HCT116 (cell line): ENCODE results near the gene GMDS. TPM values are rescaled to one million over a fixed set of nuclear protein-coding genes. Genes with fewer than 3 reads are reported as not detected.

ENCODE experiments used
- ATAC-seq: fragments of 200-7000 bp; cut with Tn5 transposase; 2 replicates; pipeline ENCODE4 v1.9.1; 2020; ENCODE audit warnings: mild to moderate bottlenecking, moderate library complexity
- BruUV-seq: library from RNA; stranded (reverse); fragments of 400-500 nt; replicated peaks from 2 replicates; lab custom pipeline; 2021; lab: Mats Ljungman, UMichigan
- CTCF ChIA-PET: fragments of 300-600 bp; sonication (Branson Sonifier 250); formaldehyde crosslinking; loops from one replicate; lab custom pipeline; 2021; ENCODE audit warnings: antibody characterized with exemption; lab: Charles Lee
- POLR2A ChIA-PET: fragments of 300-600, 350-600 bp; sonication (Branson Sonifier 250); formaldehyde crosslinking; loops from one replicate; lab custom pipeline; 2021; ENCODE audit warnings: antibody characterized with exemption; lab: Charles Lee
- RAD21 ChIA-PET, 2 experiments: fragments of 300-600 bp; sonication (Branson Sonifier 250); formaldehyde crosslinking; loops; one replicate each; lab custom pipeline; 2023; ENCODE audit warnings: low total read pairs in 2 of 2; ENCODE audit not compliant: uncharacterized antibody in 2 of 2, unreplicated experiment in 2 of 2, low non-redundant PET in 1 of 2; lab: Charles Lee
- DNase-seq: peaks from one replicate; pipeline ENCODE4 v3.0.0-alpha.2; 2010; ENCODE audit warnings: low read depth, low spot score
- H2AFZ ChIP-seq: fragments of 200-600 bp; shearing (Covaris generic), sonication (generic); 2 replicates; pipeline ENCODE4 v1.6.1; 2017; ENCODE audit warnings: low read depth, mixed run types, mixed read lengths, antibody characterized with exemption, low read length; ENCODE audit not compliant: poor library complexity, severe bottlenecking
- H3K27ac ChIP-seq: 2 replicates; pipeline ENCODE4 v1.5.1; 2012; ENCODE audit warnings: low read depth, low read length
- H3K27me3 ChIP-seq: fragments of 200-600 bp; sonication (generic); 2 replicates; pipeline ENCODE4 v1.6.1; 2016; ENCODE audit warnings: mixed run types, low read length, mixed read lengths; ENCODE audit not compliant: insufficient read depth
- H3K36me3 ChIP-seq, 2 experiments: fragments of 200-500 bp in 1 of 2; fragments of 200-600 bp in 1 of 2; sonication (Bioruptor generic) in 1 of 2; sonication (generic) in 1 of 2; 2 replicates each; pipeline versions ENCODE4 v1.5.1 to v1.6.1; 2014 to 2016; ENCODE audit warnings: low read length in 2 of 2, inconsistent platforms in 1 of 2, mixed read lengths in 1 of 2, mixed run types in 1 of 2; ENCODE audit not compliant: insufficient read depth in 2 of 2, control insufficient read depth in 1 of 2
- H3K4me1 ChIP-seq, 2 experiments: fragments of 200-600 bp in 1 of 2; sonication (generic) in 1 of 2; 2 replicates each; pipeline versions ENCODE4 v1.5.1 to v1.6.1; 2012 to 2017; ENCODE audit warnings: low read length in 2 of 2, inconsistent platforms in 1 of 2, mild to moderate bottlenecking in 1 of 2, mixed read lengths in 1 of 2, mixed run types in 1 of 2, moderate library complexity in 1 of 2; ENCODE audit not compliant: insufficient read depth in 2 of 2, control insufficient read depth in 1 of 2
- H3K4me2 ChIP-seq: fragments of 200-600 bp; sonication (generic); 2 replicates; pipeline ENCODE4 v1.6.1; 2017; ENCODE audit warnings: mixed run types, low read length, mixed read lengths
- H3K4me3 ChIP-seq, 2 experiments: fragments of 200-600 bp in 1 of 2; sonication (generic) in 1 of 2; replicated peaks in 1 of 2; 2 replicates each; pipeline ENCODE4 v1.5.1; 2011 to 2016; ENCODE audit warnings: low read length in 2 of 2, control low read depth in 1 of 2, low read depth in 1 of 2, mild to moderate bottlenecking in 1 of 2, mixed read lengths in 1 of 2, mixed run types in 1 of 2
- H3K79me2 ChIP-seq: fragments of 200-600 bp; sonication (generic); 2 replicates; pipeline ENCODE4 v1.6.1; 2017; ENCODE audit warnings: mild to moderate bottlenecking, mixed run types, low read length, moderate library complexity, mixed read lengths; ENCODE audit not compliant: insufficient read depth
- H3K9ac ChIP-seq: fragments of 200-600 bp; sonication (generic); 2 replicates; pipeline ENCODE4 v1.6.1; 2016; ENCODE audit warnings: low read length, mixed read lengths
- H3K9me2 ChIP-seq: fragments of 200-600 bp; sonication (generic), shearing (Covaris generic); 2 replicates; pipeline ENCODE4 v1.6.1; 2017; ENCODE audit warnings: mixed run types, mild to moderate bottlenecking, moderate library complexity; ENCODE audit not compliant: insufficient read depth
- H3K9me3 ChIP-seq, 2 experiments: fragments of 200-500 bp in 1 of 2; fragments of 200-600 bp in 1 of 2; sonication (Bioruptor generic) in 1 of 2; sonication (generic) in 1 of 2; 2 replicates each; pipeline ENCODE4 v1.6.1; 2014 to 2017; ENCODE audit warnings: low read length in 2 of 2, mixed read lengths in 2 of 2, inconsistent platforms in 1 of 2, low read depth in 1 of 2, mild to moderate bottlenecking in 1 of 2, mixed run types in 1 of 2, moderate library complexity in 1 of 2; ENCODE audit not compliant: control insufficient read depth in 1 of 2, insufficient read depth in 1 of 2
- H4K20me1 ChIP-seq: fragments of 200-600 bp; sonication (generic), shearing (Covaris generic); 2 replicates; pipeline ENCODE4 v1.6.1; 2017; ENCODE audit warnings: mixed run types, mild to moderate bottlenecking, moderate library complexity; ENCODE audit not compliant: insufficient read depth
- CTCF ChIP-seq, 3 experiments: fragments of 200-600 bp in 1 of 3; sonication (generic) in 1 of 3; IDR thresholded peaks in 2 of 3; conservative IDR thresholded peaks in 1 of 3; 2 replicates each; pipeline ENCODE4 v1.5.1; 2012 to 2017; ENCODE audit warnings: low read depth in 2 of 3, low read length in 2 of 3, antibody characterized with exemption in 1 of 3, borderline replicate concordance in 1 of 3, control low read depth in 1 of 3, mild to moderate bottlenecking in 1 of 3, mixed read lengths in 1 of 3, mixed run types in 1 of 3, moderate library complexity in 1 of 3; ENCODE audit not compliant: insufficient read depth in 1 of 3
- ELF1 ChIP-seq: IDR thresholded peaks from 2 replicates; pipeline ENCODE4 v1.6.1; 2012; ENCODE audit warnings: low read depth, borderline replicate concordance
- JUND ChIP-seq: IDR thresholded peaks from 2 replicates; pipeline ENCODE4 v1.6.1; 2012
- MAX ChIP-seq: IDR thresholded peaks from 2 replicates; pipeline ENCODE4 v1.6.1; 2012
- RAD21 ChIP-seq: IDR thresholded peaks from 2 replicates; pipeline ENCODE4 v1.6.1; 2012; ENCODE audit warnings: low read depth, mild to moderate bottlenecking
- SRF ChIP-seq: IDR thresholded peaks from 2 replicates; pipeline ENCODE4 v1.6.1; 2012; ENCODE audit warnings: low read depth
- YY1 ChIP-seq: IDR thresholded peaks from 2 replicates; pipeline ENCODE4 v1.6.1; 2011; ENCODE audit warnings: low read length, low read depth, moderate library complexity, mild to moderate bottlenecking; ENCODE audit not compliant: insufficient replicate concordance; ENCODE audit errors: extremely low read depth
- ZBTB33 ChIP-seq: IDR thresholded peaks from 2 replicates; pipeline ENCODE4 v1.6.1; 2011; ENCODE audit warnings: mild to moderate bottlenecking, low read length, moderate library complexity; ENCODE audit not compliant: insufficient replicate concordance; ENCODE audit errors: extremely low read depth
- intact Hi-C: fragments of 100-400 bp; cut with micrococcal nuclease; formaldehyde crosslinking; loops from 2 replicates; pipeline ENCODE4 v1.10.0; 2022
- total RNA-seq: library from RNA; stranded (reverse); gene quantifications from one replicate; pipeline ENCODE4 v1.2.1, GENCODE V29; 2021; ENCODE audit not compliant: unreplicated experiment

GMDS gene
- total RNA-seq, 1 experiment from 2014 or later = 34.4 TPM

- H3K4me2 ChIP-seq = no peak overlapping the region
- no peak overlapping the region for H3K27ac ChIP-seq
- H3K9me3 ChIP-seq = no peaks in the 10 kb centered on the region
- no peaks in the 10 kb centered on the region for H3K27me3 ChIP-seq
- no peak for TF ChIP-seq SRF
- TF ChIP-seq RAD21 = no peak
- TF ChIP-seq YY1 = no peak
- no peak for TF ChIP-seq ZBTB33
- TF ChIP-seq ELF1 = no peak
- no peak for TF ChIP-seq JUND
- no peak for TF ChIP-seq MAX
- no peak for TF ChIP-seq CTCF (IDR thresholded peaks at IDR 0.05 in 2 of 3, conservative IDR thresholded peaks at IDR 0.05 in 1 of 3; ENCODE audit: borderline replicate concordance in 1 of 3, insufficient read depth in 1 of 3, low read depth in 2 of 3, low read length in 2 of 3)
- H4K20me1 ChIP-seq = no peaks in the 10 kb centered on the region
- ChIA-PET POLR2A (no interaction called here), RAD21 (no interaction called here), CTCF (interaction anchor here (1.3 to 1.7 kb wide), 2 partner anchors 756 to 1037 kb away, joined by 5 to 6 read pairs; no protein-coding TSS in a partner anchor)
- no peak overlapping the region for H3K9ac ChIP-seq
- H3K9me2 ChIP-seq = no peaks in the 10 kb centered on the region
- no peaks in the 10 kb centered on the region for H3K36me3 ChIP-seq
- no peak for DNase-seq
- no peak overlapping the region for H2AFZ ChIP-seq
- H3K79me2 ChIP-seq = no peaks in the 10 kb centered on the region
- no peak overlapping the region for H3K4me3 ChIP-seq
- no TSS peak for BruUV-seq
- no peak for ATAC-seq
- intact Hi-C loops = loop anchor here (2.0 to 10.0 kb wide), 5 partner anchors 599 to 1457 kb away; no protein-coding TSS in a partner anchor
- H3K4me1 ChIP-seq = peaks cover 2 to 7% of the 10 kb centered on the region in 2 experiments; a peak in 2 of 4 replicates
These were observed 647.5 kb downstream of the GMDS start for GRCh38 chr6:1597924-1598323.
